GM12891 (cell line): Measurements from ENCODE around the gene FBXO15.

Source experiments
- POLR2A ChIP-seq: IDR thresholded peaks from 2 replicates; pipeline ENCODE4 v1.6.1; 2011; ENCODE audit warnings: low read depth, low read length, control low read depth
- POU2F2 ChIP-seq: IDR thresholded peaks from 2 replicates; pipeline ENCODE4 v1.6.1; 2011; ENCODE audit warnings: low read depth, mild to moderate bottlenecking, control low read depth, low read length, moderate library complexity
- SPI1 ChIP-seq: IDR thresholded peaks from 2 replicates; pipeline ENCODE4 v1.6.1; 2011; ENCODE audit warnings: low read depth, low read length, control low read depth
- TAF1 ChIP-seq: IDR thresholded peaks from 2 replicates; pipeline ENCODE4 v1.6.1; 2011; ENCODE audit warnings: low read depth, low read length, control low read depth

DNA sequence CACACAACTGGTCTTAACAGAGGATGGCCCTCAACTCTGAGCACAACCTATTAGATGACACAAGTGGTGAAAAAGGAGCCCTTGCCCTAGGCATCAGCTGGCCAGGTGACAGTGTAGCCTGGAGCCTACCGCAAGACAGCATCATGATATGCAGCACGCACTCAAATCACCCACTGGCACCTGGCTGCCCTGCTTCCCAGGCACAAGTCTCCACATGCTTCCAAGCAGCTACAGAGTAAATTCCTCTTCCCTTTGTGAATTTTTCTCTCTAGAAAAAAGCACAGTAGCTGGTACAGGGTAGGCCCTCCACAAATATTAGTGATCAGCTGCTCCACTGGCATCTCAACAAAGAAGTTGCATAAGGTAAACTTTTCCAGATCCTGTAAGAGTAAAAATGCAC is 6.0 kb downstream of the FBXO15 start:
- TF ChIP-seq POU2F2 = no peak
- TF ChIP-seq POLR2A = no peak
- TF ChIP-seq SPI1 = no peak
- no peak for TF ChIP-seq TAF1
